ENCODE results near the gene MOV10. TPM values are rescaled to one million over a fixed set of nuclear protein-coding genes. Genes with fewer than 3 reads are reported as not detected.
"Not testable (repeated sequence)": the region's sequence is repeated elsewhere in the genome, so short reads cannot be mapped to it uniquely, and the experiment has no call there.

MOV10 gene
- total RNA-seq, 2 donors from 2014 or later: 26.2 to 29.3 TPM

GRCh38 chr1:112717263-112717873, 42.9 kb downstream of the MOV10 start:
- TF ChIP-seq CTCF (IDR thresholded peaks at IDR 0.05): no peak
- no peak for TF ChIP-seq POLR2A (IDR thresholded peaks at IDR 0.05)
- Histone ChIP-seq H3K9me3 (no peaks in the 10 kb centered on the region), H3K4me3 (no peak overlapping the region), H3K36me3 (replicated peaks in 1 of 2; ENCODE audit: insufficient read depth in 1 of 2, low read depth in 2 of 2) (no peaks in the 10 kb centered on the region), H3K4me1 (peaks cover 37% of the 10 kb centered on the region), H3K27ac (no peak overlapping the region), H3K27me3 (no peaks in the 10 kb centered on the region)
- DNase-seq (no peak), ATAC-seq (no peak)
- intact Hi-C loops (cut with DNase I): loop anchor here (10.0 kb wide), 1 partner anchor 327 kb away; no protein-coding TSS in a partner anchor
- 69 to 87% methylated on average over 2 of the region's 2 CpGs for WGBS, 2 donors

- ATAC-seq (no peak), DNase-seq (peak; percentile 74 to 83 (median 82))
- Histone ChIP-seq H3K4me1 (peaks cover 32% of the 10 kb centered on the region), H3K9me3 (no peaks in the 10 kb centered on the region), H3K36me3 (replicated peaks in 1 of 2; ENCODE audit: insufficient read depth in 1 of 2, low read depth in 2 of 2) (no peaks in the 10 kb centered on the region), H3K4me3 (no peak overlapping the region), H3K27me3 (no peaks in the 10 kb centered on the region), H3K27ac (no peak overlapping the region)
- 17 to 43% methylated on average over 17 to 44 of the region's 44 CpGs for WGBS, 2 donors
- intact Hi-C loops (cut with DNase I): loop anchor here (10.0 kb wide), 1 partner anchor 326 kb away; no protein-coding TSS in a partner anchor
- TF ChIP-seq CTCF (IDR thresholded peaks at IDR 0.05): peak; percentile 65 to 94 (median 85)
- no peak for TF ChIP-seq POLR2A (IDR thresholded peaks at IDR 0.05)
These were observed 44.4 kb downstream of the MOV10 start for GRCh38 chr1:112718691-112719418.

- Histone ChIP-seq H3K27me3 (no peaks in the 10 kb centered on the region), H3K9me3 (no peaks in the 10 kb centered on the region), H3K27ac (no peak overlapping the region), H3K4me3 (no peak overlapping the region), H3K36me3 (replicated peaks in 1 of 2; ENCODE audit: insufficient read depth in 1 of 2, low read depth in 2 of 2) (no peaks in the 10 kb centered on the region), H3K4me1 (peaks cover 24% of the 10 kb centered on the region)
- no peak for ATAC-seq
- 82 to 95% methylated on average over 2 of the region's 2 CpGs for WGBS, 2 donors
- DNase-seq: no peak
- TF ChIP-seq POLR2A (IDR thresholded peaks at IDR 0.05) (no peak), CTCF (IDR thresholded peaks at IDR 0.05) (no peak)
- intact Hi-C loops (cut with DNase I): loop anchor here (5.0 to 10.0 kb wide), 3 partner anchors 83 to 345 kb away; no protein-coding TSS in a partner anchor
These were observed 45.2 kb downstream of the MOV10 start for GRCh38 chr1:112719706-112720105.

GRCh38 chr1:112720800-112721199, 46.3 kb downstream of the MOV10 start:
- peaks cover 18% of the 10 kb centered on the region for H3K4me1 ChIP-seq
- intact Hi-C loops (cut with DNase I): loop anchor here (5.0 to 10.0 kb wide), 2 partner anchors 82 to 344 kb away; no protein-coding TSS in a partner anchor
- H3K36me3 ChIP-seq (replicated peaks in 1 of 2; ENCODE audit: insufficient read depth in 1 of 2, low read depth in 2 of 2): no peaks in the 10 kb centered on the region
- H3K27ac ChIP-seq: no peak overlapping the region
- no peaks in the 10 kb centered on the region for H3K9me3 ChIP-seq
- no peak for ATAC-seq
- no peak for DNase-seq
- TF ChIP-seq CTCF (IDR thresholded peaks at IDR 0.05) (no peak), POLR2A (IDR thresholded peaks at IDR 0.05) (no peak)
- H3K4me3 ChIP-seq: no peak overlapping the region
- 38 to 40% methylated on average over 3 of the region's 3 CpGs for WGBS, 2 donors
- H3K27me3 ChIP-seq: no peaks in the 10 kb centered on the region

- intact Hi-C loops (cut with DNase I): loop anchor here (5.0 to 10.0 kb wide), 2 partner anchors 81 to 344 kb away; no protein-coding TSS in a partner anchor
- WGBS, 2 donors: 89 to 92% methylated on average over 2 of the region's 2 CpGs
These were observed 46.8 kb downstream of the MOV10 start for GRCh38 chr1:112721294-112721693.

More at GRCh38 chr1:112721294-112721693, 46.8 kb downstream of the MOV10 start:
- H3K36me3 ChIP-seq (replicated peaks in 1 of 2; ENCODE audit: insufficient read depth in 1 of 2, low read depth in 2 of 2); ATAC-seq; H3K9me3 ChIP-seq; DNase-seq; H3K27ac ChIP-seq; H3K4me3 ChIP-seq; H3K27me3 ChIP-seq: not testable (repeated sequence)
- peaks cover 14% of the 10 kb centered on the region for H3K4me1 ChIP-seq
